ENCODE data around the gene C19orf47. TPM values are rescaled to one million over a fixed set of nuclear protein-coding genes. Genes with fewer than 3 reads are reported as not detected.

The C19orf47 gene
- polyA plus RNA-seq, 3 donors, result 7.6 to 10.2 (median 8.0) TPM

- 99% methylated on average over 10 of the region's 14 CpGs for WGBS (ENCODE audit: insufficient coverage)
- Mint-ChIP-seq H3K27me3 (ENCODE audit: low read depth in 3 of 3) (peaks cover 0 to 3% (median 0%) of the 10 kb centered on the region in 3 donors), H3K27ac (peak overlapping the region in 2 of 7 donors; percentile 26 to 46)
Observed at GRCh38 chr19:40326201-40326600, 22.0 kb downstream of the C19orf47 start.

GRCh38 chr19:40323705-40324104, 24.5 kb downstream of the C19orf47 start:
- 100% methylated on average over 2 of the region's 13 CpGs for whole genome bisulfite sequencing (ENCODE audit: insufficient coverage)
- H3K36me3 ChIP-seq (replicated peaks in 1 of 2; ENCODE audit: control insufficient read depth in 1 of 2, insufficient read depth in 2 of 2, low read length in 2 of 2), result peaks cover 78 to 94% of the 10 kb centered on the region in 2 donors
- no peaks in the 10 kb centered on the region for H3K4me1 ChIP-seq (ENCODE audit: control insufficient read depth in 1 of 2, insufficient read depth in 2 of 2, low read length in 2 of 2)
- H3K9ac ChIP-seq (ENCODE audit: insufficient read depth, low read length, poor library complexity, severe bottlenecking), result no peak overlapping the region
- H3K9me3 Mint-ChIP-seq, result no peaks in the 10 kb centered on the region
- H4K20me1 ChIP-seq (ENCODE audit: insufficient read depth, low read length), result no peaks in the 10 kb centered on the region
- no peaks in the 10 kb centered on the region for H3K27me3 ChIP-seq (ENCODE audit: control insufficient read depth in 2 of 2, insufficient read depth in 2 of 2, low read length in 2 of 2)
- no peak for DNase-seq
- no peak overlapping the region for H3K4me3 ChIP-seq (replicated peaks in 1 of 3; ENCODE audit: low read depth in 2 of 3, low read length in 3 of 3)
- H3K27ac Mint-ChIP-seq, result peak overlapping the region in 4 of 7 donors; percentile 21 to 38 (median 30)
- peaks cover 81 to 94% of the 10 kb centered on the region in 2 donors for H3K36me3 Mint-ChIP-seq
- H2AFZ ChIP-seq (ENCODE audit: insufficient read depth, low read depth, low read length, poor library complexity, severe bottlenecking), result no peak overlapping the region
- no peak for TF ChIP-seq CTCF (IDR thresholded peaks at IDR 0.05)
- H3K4me1 Mint-ChIP-seq, result no peaks in the 10 kb centered on the region
- H3K79me2 ChIP-seq (ENCODE audit: insufficient read depth, low read length), result no peaks in the 10 kb centered on the region
- no peak overlapping the region for H3K27ac ChIP-seq (ENCODE audit: low read depth in 1 of 2, low read length in 2 of 2)
- no peaks in the 10 kb centered on the region for H3K9me3 ChIP-seq (replicated peaks in 1 of 2; ENCODE audit: control insufficient read depth in 1 of 2, insufficient read depth in 1 of 2, low read length in 2 of 2)
- intact Hi-C loops (cut with micrococcal nuclease), result no loop called here
- H3K27me3 Mint-ChIP-seq (ENCODE audit: low read depth in 3 of 3), result peaks cover 0 to 5% (median 0%) of the 10 kb centered on the region in 3 donors
- no peak overlapping the region for H3K4me3 Mint-ChIP-seq
- no peak overlapping the region for H3K4me2 ChIP-seq (replicated peaks; ENCODE audit: extremely low read depth, low read length, poor library complexity, severe bottlenecking)

More at GRCh38 chr19:40326201-40326600, 22.0 kb downstream of the C19orf47 start:
- no peak overlapping the region for H3K4me2 ChIP-seq (replicated peaks; ENCODE audit: extremely low read depth, low read length, poor library complexity, severe bottlenecking)
- no peaks in the 10 kb centered on the region for H3K27me3 ChIP-seq (ENCODE audit: control insufficient read depth in 2 of 2, insufficient read depth in 2 of 2, low read length in 2 of 2)
- no peak for DNase-seq
- H2AFZ ChIP-seq (ENCODE audit: insufficient read depth, low read depth, low read length, poor library complexity, severe bottlenecking), result no peak overlapping the region
- H3K4me3 Mint-ChIP-seq, result no peak overlapping the region
- H4K20me1 ChIP-seq (ENCODE audit: insufficient read depth, low read length), result no peaks in the 10 kb centered on the region
- no peak overlapping the region for H3K9ac ChIP-seq (ENCODE audit: insufficient read depth, low read length, poor library complexity, severe bottlenecking)
- no peaks in the 10 kb centered on the region for H3K79me2 ChIP-seq (ENCODE audit: insufficient read depth, low read length)
- H3K4me3 ChIP-seq (replicated peaks in 1 of 3; ENCODE audit: low read depth in 2 of 3, low read length in 3 of 3), result no peak overlapping the region
- peaks cover 81 to 100% of the 10 kb centered on the region in 2 donors for H3K36me3 Mint-ChIP-seq
- H3K4me1 Mint-ChIP-seq, result no peaks in the 10 kb centered on the region
- peak overlapping the region in 1 of 2 donors; percentile 26 for H3K27ac ChIP-seq (ENCODE audit: low read depth in 1 of 2, low read length in 2 of 2)
- no peaks in the 10 kb centered on the region for H3K9me3 ChIP-seq (replicated peaks in 1 of 2; ENCODE audit: control insufficient read depth in 1 of 2, insufficient read depth in 1 of 2, low read length in 2 of 2)
- H3K9me3 Mint-ChIP-seq, result no peaks in the 10 kb centered on the region
- H3K4me1 ChIP-seq (ENCODE audit: control insufficient read depth in 1 of 2, insufficient read depth in 2 of 2, low read length in 2 of 2), result no peaks in the 10 kb centered on the region
- intact Hi-C loops (cut with micrococcal nuclease), result no loop called here
- no peak for TF ChIP-seq CTCF (IDR thresholded peaks at IDR 0.05)
- H3K36me3 ChIP-seq (replicated peaks in 1 of 2; ENCODE audit: control insufficient read depth in 1 of 2, insufficient read depth in 2 of 2, low read length in 2 of 2), result peaks cover 89 to 97% of the 10 kb centered on the region in 2 donors

All from CD14-positive monocyte (primary cell).